Mammary epithelial cell (primary cell): ENCODE results near the gene FPGT.

Experiments
- EZH2 ChIP-seq: IDR thresholded peaks from 2 replicates; pipeline ENCODE4 v1.6.1; 2012; ENCODE audit warnings: low read length, inconsistent platforms, borderline replicate concordance
- TF ChIP-seq, protein P1 (sequence below), 2 donors: IDR thresholded peaks in 1 of 2; conservative IDR thresholded peaks in 1 of 2; 2 replicates each; pipeline ENCODE4 v1.5.1; 2011 to 2012; ENCODE audit warnings: inconsistent platforms in 2 of 2, low read length in 2 of 2, mild to moderate bottlenecking in 2 of 2, control low read depth in 1 of 2, low read depth in 1 of 2; ENCODE audit not compliant: insufficient read depth in 1 of 2; ENCODE audit errors: extremely low read depth in 1 of 2

DNA sequence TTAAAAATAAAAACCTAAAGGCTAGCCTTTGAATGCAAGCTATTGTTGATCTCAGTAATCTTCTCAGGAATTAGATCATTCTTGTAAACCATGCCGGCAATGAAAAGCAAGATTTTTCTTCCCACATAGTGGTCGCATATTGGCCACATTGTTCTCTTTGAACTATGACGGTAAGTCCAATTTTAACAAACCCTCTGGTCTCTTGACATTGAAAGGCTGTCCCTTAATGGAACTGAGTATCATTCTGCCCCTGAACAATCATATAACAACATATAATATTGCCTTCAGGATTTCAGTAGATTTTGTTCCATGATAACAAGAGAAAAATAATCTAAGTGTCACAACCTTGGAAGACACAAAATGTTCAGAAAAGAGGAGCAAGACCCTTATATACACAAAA lies 38.4 kb downstream of the FPGT start:
- TF ChIP-seq, protein P1, sequence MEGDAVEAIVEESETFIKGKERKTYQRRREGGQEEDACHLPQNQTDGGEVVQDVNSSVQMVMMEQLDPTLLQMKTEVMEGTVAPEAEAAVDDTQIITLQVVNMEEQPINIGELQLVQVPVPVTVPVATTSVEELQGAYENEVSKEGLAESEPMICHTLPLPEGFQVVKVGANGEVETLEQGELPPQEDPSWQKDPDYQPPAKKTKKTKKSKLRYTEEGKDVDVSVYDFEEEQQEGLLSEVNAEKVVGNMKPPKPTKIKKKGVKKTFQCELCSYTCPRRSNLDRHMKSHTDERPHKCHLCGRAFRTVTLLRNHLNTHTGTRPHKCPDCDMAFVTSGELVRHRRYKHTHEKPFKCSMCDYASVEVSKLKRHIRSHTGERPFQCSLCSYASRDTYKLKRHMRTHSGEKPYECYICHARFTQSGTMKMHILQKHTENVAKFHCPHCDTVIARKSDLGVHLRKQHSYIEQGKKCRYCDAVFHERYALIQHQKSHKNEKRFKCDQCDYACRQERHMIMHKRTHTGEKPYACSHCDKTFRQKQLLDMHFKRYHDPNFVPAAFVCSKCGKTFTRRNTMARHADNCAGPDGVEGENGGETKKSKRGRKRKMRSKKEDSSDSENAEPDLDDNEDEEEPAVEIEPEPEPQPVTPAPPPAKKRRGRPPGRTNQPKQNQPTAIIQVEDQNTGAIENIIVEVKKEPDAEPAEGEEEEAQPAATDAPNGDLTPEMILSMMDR (conservative IDR thresholded peaks at IDR 0.05 in 1 of 2, IDR thresholded peaks at IDR 0.05 in 1 of 2; ENCODE audit: extremely low read depth in 1 of 2, insufficient read depth in 1 of 2, low read depth in 1 of 2, low read length in 2 of 2), result no peak
- no peak for TF ChIP-seq EZH2
